Endothelial cell of umbilical vein (primary cell): ENCODE results near the gene SESN3. TPM values are rescaled to one million over a fixed set of nuclear protein-coding genes. Genes with fewer than 3 reads are reported as not detected.

Source experiments
- BruUV-seq: library from RNA; stranded (reverse); fragments of 400-500 nt; replicated peaks from 2 replicates; lab custom pipeline; 2021; lab: Mats Ljungman, UMichigan
- CTCF ChIA-PET: fragments of 300-600, 350-600 bp; sonication (Branson Sonifier 250); formaldehyde crosslinking; loops from one replicate; lab custom pipeline; 2021; ENCODE audit warnings: antibody characterized with exemption, inconsistent platforms; lab: Charles Lee
- POLR2A ChIA-PET: fragments of 300-600, 350-600 bp; sonication (Branson Sonifier 250); formaldehyde crosslinking; loops from one replicate; lab custom pipeline; 2021; ENCODE audit warnings: antibody characterized with exemption, inconsistent platforms; lab: Charles Lee
- DNase-seq: peaks from one replicate; pipeline ENCODE4 v3.0.0-alpha.2; 2011; ENCODE audit warnings: low read depth, low spot score
- FAIRE-seq: peaks from 2 replicates; lab custom pipeline; 2011; peaks lifted over from hg19 to GRCh38; lab: Jason Lieb, UNC
- H2AFZ ChIP-seq: 2 replicates; pipeline ENCODE4 v1.6.0; 2012; ENCODE audit warnings: low read depth, low read length, control low read depth, inconsistent platforms
- H3K27ac ChIP-seq: 2 replicates; pipeline ENCODE4 v1.5.1; 2011; ENCODE audit warnings: low read depth, mild to moderate bottlenecking, control low read depth, low read length, moderate library complexity; ENCODE audit not compliant: insufficient read depth
- H3K27me3 ChIP-seq, 2 experiments: 2 replicates each; pipeline versions ENCODE4 v1.6.0 to v1.6.1; 2011; ENCODE audit warnings: low read length in 2 of 2, mixed read lengths in 1 of 2; ENCODE audit not compliant: control insufficient read depth in 2 of 2, insufficient read depth in 2 of 2
- H3K36me3 ChIP-seq, 2 experiments: 2 replicates in 1 of 2; 3 replicates in 1 of 2; pipeline ENCODE4 v1.5.1; 2011; ENCODE audit warnings: low read length in 2 of 2, mild to moderate bottlenecking in 1 of 2, moderate library complexity in 1 of 2; ENCODE audit not compliant: control insufficient read depth in 2 of 2, insufficient read depth in 2 of 2; ENCODE audit errors: extremely low read depth in 1 of 2
- H3K4me1 ChIP-seq: 3 replicates; pipeline ENCODE4 v1.5.1; 2011; ENCODE audit warnings: mild to moderate bottlenecking, low read length; ENCODE audit not compliant: control insufficient read depth, insufficient read depth; ENCODE audit errors: extremely low read depth
- H3K4me2 ChIP-seq: 2 replicates; pipeline ENCODE4 v1.6.1; 2011; ENCODE audit warnings: low read length, control low read depth, mixed read lengths; ENCODE audit not compliant: insufficient read depth
- H3K4me3 ChIP-seq, 3 experiments: fragments of 200-600 bp in 1 of 3; sonication (generic), shearing (Covaris generic) in 1 of 3; replicated peaks in 1 of 3; 2 replicates each; pipeline ENCODE4 v1.5.1; 2011 to 2016; ENCODE audit warnings: control low read depth in 3 of 3, low read length in 3 of 3, mild to moderate bottlenecking in 2 of 3, inconsistent platforms in 1 of 3, low read depth in 1 of 3, moderate library complexity in 1 of 3; ENCODE audit not compliant: insufficient read depth in 1 of 3
- H3K79me2 ChIP-seq: 2 replicates; pipeline ENCODE4 v1.6.0; 2012; ENCODE audit warnings: low read length, inconsistent platforms; ENCODE audit not compliant: control insufficient read depth, insufficient read depth
- H3K9ac ChIP-seq: replicated peaks from 2 replicates; pipeline ENCODE3; 2011; ENCODE audit warnings: low read length, control low read depth; ENCODE audit not compliant: insufficient read depth; ENCODE audit errors: extremely low read depth
- H3K9me1 ChIP-seq: replicated peaks from 3 replicates; pipeline ENCODE4 v1.6.0; 2011; ENCODE audit warnings: mild to moderate bottlenecking, low read length; ENCODE audit not compliant: control insufficient read depth, insufficient read depth; ENCODE audit errors: extremely low read depth
- H3K9me3 ChIP-seq: replicated peaks from 2 replicates; pipeline ENCODE4 v1.5.1; 2012; ENCODE audit warnings: low read length, inconsistent platforms; ENCODE audit not compliant: control insufficient read depth, insufficient read depth
- H4K20me1 ChIP-seq: replicated peaks from 2 replicates; pipeline ENCODE3; 2011; ENCODE audit warnings: mild to moderate bottlenecking, low read length; ENCODE audit not compliant: control insufficient read depth, insufficient read depth; ENCODE audit errors: extremely low read depth
- CTCF ChIP-seq, 2 donors: IDR thresholded peaks; 1 replicate in 1 of 2; 2 replicates in 1 of 2; pipeline ENCODE4 v1.5.1; 2011; ENCODE audit warnings: low read length in 2 of 2, mild to moderate bottlenecking in 2 of 2, moderate library complexity in 2 of 2, control low read depth in 1 of 2, inconsistent platforms in 1 of 2, low read depth in 1 of 2; ENCODE audit not compliant: insufficient read depth in 1 of 2; ENCODE audit errors: extremely low read depth in 1 of 2
- EZH2 ChIP-seq: IDR thresholded peaks from 2 replicates; pipeline ENCODE4 v1.6.1; 2012; ENCODE audit warnings: borderline replicate concordance, low read depth, mild to moderate bottlenecking, moderate library complexity, low read length, inconsistent platforms; ENCODE audit not compliant: severe bottlenecking
- FOS ChIP-seq: IDR thresholded peaks from 2 replicates; pipeline ENCODE4 v1.6.1; 2011; ENCODE audit warnings: mild to moderate bottlenecking, low read length, moderate library complexity, borderline replicate concordance; ENCODE audit not compliant: insufficient read depth
- GATA2 ChIP-seq: IDR thresholded peaks from 2 replicates; pipeline ENCODE4 v1.7.0; 2011; ENCODE audit warnings: low read depth, mild to moderate bottlenecking, moderate library complexity, mixed read lengths, low read length; ENCODE audit not compliant: insufficient read length, insufficient read depth
- JUN ChIP-seq: IDR thresholded peaks from 2 replicates; pipeline ENCODE4 v1.6.1; 2011; ENCODE audit warnings: borderline replicate concordance, low read depth; ENCODE audit not compliant: insufficient read length, insufficient read depth
- MAX ChIP-seq: IDR thresholded peaks from 2 replicates; pipeline ENCODE4 v1.6.1; 2011; ENCODE audit not compliant: insufficient read depth, insufficient read length
- MYC ChIP-seq: IDR thresholded peaks from one replicate; pipeline ENCODE4 v1.6.1; 2011; ENCODE audit warnings: mild to moderate bottlenecking, low read depth, low read length
- POLR2A ChIP-seq: IDR thresholded peaks from 2 replicates; pipeline ENCODE4 v1.6.1; 2012; ENCODE audit warnings: low read depth, mild to moderate bottlenecking, control low read depth, low read length
- POLR2AphosphoS5 ChIP-seq: IDR thresholded peaks from 2 replicates; pipeline ENCODE4 v1.6.1; 2012; ENCODE audit warnings: low read depth, mild to moderate bottlenecking, control low read depth, low read length, moderate library complexity; ENCODE audit not compliant: insufficient read depth
- dilution Hi-C: fragments of 300-500 bp; cut with MboI; formaldehyde crosslinking; loops from one replicate; pipeline ENCODE4 v1.15.0; 2019; ENCODE audit warnings: low sequenced_read_pairs; ENCODE audit not compliant: extremely low pct_ligation_motif_present
- intact Hi-C: fragments of 100-400 bp; cut with micrococcal nuclease; formaldehyde crosslinking; loops from one replicate; pipeline ENCODE4 v1.10.0; 2022
- polyA plus RNA-seq, 4 experiments: library from polyadenylated mRNA; depleted of rRNA in 3 of 4; stranded (reverse) in 3 of 4; unstranded in 1 of 4; fragments of >200 nt; gene quantifications; 2 replicates each; pipeline versions ENCODE4 v1.2.1 to v1.2.3, GENCODE V29; 2011 to 2012; ENCODE audit warnings: missing spikeins in 1 of 4
- total RNA-seq: library from RNA; stranded (reverse); gene quantifications from 2 replicates; pipeline ENCODE4 v1.2.3, GENCODE V29; 2021

Gene SESN3
- total and polyA plus RNA-seq, 2 donors (not counting 3 experiments of a cell fraction or from before 2014, with no cell fraction given), result 1.6 to 6.9 TPM

- Histone ChIP-seq H3K9me3 (no peaks in the 10 kb centered on the region), H2AFZ (no peak overlapping the region), H3K79me2 (no peaks in the 10 kb centered on the region), H3K9me1 (no peaks in the 10 kb centered on the region), H3K4me1 (no peaks in the 10 kb centered on the region), H3K9ac (no peak overlapping the region), H3K27ac (no peak overlapping the region), H4K20me1 (no peaks in the 10 kb centered on the region), H3K4me3 (no peak overlapping the region), H3K27me3 (no peaks in the 10 kb centered on the region), H3K36me3 (no peaks in the 10 kb centered on the region), H3K4me2 (no peak overlapping the region)
- ChIA-PET POLR2A (no interaction called here), CTCF (interaction anchor here (0.6 to 1.4 kb wide), 2 partner anchors 13 to 26 kb away, joined by 3 to 4 read pairs; no protein-coding TSS in a partner anchor)
- intact Hi-C loops, result no loop called here
- no peak for DNase-seq
- FAIRE-seq, result no peak
- no TSS peak for BruUV-seq
- dilution Hi-C loops, result no loop called here
- TF ChIP-seq POLR2A, result no peak
- no peak for TF ChIP-seq MYC
- TF ChIP-seq JUN, result no peak
- no peak for TF ChIP-seq MAX
- TF ChIP-seq POLR2AphosphoS5, result no peak
- no peak for TF ChIP-seq CTCF (IDR thresholded peaks at IDR 0.05; ENCODE audit: extremely low read depth in 1 of 2, insufficient read depth in 1 of 2, low read depth in 1 of 2, low read length in 2 of 2)
- no peak for TF ChIP-seq GATA2
- no peak for TF ChIP-seq EZH2
- TF ChIP-seq FOS, result no peak
Observed at GRCh38 chr11:95121698-95122097, 109.3 kb downstream of the SESN3 start.
